ENCODE measurements around the gene STK39. TPM values are rescaled to one million over a fixed set of nuclear protein-coding genes. Genes with fewer than 3 reads are reported as not detected.

Gene STK39
- total and polyA plus RNA-seq, 9 of the 15 experiments (the other 6 are each of a cell fraction or from before 2014, with no cell fraction given), result 0.19 to 0.76 (median 0.51) TPM

DNA sequence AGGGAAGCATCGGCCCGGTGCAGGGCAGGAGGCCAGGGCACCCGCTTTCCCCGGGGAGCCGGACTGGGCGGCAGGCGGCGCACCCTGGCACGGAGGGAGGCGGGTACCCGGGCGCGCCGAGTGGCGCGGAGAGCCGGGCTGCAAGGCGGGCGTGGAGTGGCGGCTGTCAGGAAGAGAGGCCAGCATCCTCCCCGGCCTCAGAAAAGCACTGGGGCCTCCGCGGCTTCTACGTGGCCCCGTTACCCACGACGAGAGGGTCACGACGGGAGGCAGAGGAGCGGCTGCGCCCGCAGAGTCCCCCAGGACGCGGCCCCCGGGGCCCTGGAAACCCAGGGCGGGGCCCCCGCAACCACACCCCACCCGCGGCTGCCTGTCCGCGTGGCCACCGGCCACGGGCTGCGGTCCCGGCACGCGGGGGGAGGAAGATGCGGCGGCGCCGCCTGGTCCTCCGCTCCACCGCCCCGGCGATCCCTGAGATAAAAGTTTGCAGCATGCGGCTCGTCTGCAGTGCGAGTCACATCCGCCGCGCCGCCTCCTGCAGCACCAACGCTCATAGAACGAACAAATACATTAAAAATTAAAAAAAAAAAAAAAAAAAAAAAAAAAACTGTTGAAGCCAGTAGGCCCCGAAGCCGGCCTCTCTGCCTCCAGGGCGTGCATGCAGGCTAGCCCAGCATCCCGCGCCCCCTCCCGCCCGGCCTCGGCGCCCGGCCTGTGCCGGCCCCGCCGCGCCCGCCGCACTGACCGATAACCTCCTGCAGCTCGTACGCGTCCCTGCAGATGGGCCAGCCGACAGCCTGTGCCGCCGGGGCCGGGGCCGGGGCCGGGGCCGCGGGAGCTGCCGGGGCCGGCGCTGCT, 683 bp downstream of the STK39 start (continued):
- TF ChIP-seq, protein P1, sequence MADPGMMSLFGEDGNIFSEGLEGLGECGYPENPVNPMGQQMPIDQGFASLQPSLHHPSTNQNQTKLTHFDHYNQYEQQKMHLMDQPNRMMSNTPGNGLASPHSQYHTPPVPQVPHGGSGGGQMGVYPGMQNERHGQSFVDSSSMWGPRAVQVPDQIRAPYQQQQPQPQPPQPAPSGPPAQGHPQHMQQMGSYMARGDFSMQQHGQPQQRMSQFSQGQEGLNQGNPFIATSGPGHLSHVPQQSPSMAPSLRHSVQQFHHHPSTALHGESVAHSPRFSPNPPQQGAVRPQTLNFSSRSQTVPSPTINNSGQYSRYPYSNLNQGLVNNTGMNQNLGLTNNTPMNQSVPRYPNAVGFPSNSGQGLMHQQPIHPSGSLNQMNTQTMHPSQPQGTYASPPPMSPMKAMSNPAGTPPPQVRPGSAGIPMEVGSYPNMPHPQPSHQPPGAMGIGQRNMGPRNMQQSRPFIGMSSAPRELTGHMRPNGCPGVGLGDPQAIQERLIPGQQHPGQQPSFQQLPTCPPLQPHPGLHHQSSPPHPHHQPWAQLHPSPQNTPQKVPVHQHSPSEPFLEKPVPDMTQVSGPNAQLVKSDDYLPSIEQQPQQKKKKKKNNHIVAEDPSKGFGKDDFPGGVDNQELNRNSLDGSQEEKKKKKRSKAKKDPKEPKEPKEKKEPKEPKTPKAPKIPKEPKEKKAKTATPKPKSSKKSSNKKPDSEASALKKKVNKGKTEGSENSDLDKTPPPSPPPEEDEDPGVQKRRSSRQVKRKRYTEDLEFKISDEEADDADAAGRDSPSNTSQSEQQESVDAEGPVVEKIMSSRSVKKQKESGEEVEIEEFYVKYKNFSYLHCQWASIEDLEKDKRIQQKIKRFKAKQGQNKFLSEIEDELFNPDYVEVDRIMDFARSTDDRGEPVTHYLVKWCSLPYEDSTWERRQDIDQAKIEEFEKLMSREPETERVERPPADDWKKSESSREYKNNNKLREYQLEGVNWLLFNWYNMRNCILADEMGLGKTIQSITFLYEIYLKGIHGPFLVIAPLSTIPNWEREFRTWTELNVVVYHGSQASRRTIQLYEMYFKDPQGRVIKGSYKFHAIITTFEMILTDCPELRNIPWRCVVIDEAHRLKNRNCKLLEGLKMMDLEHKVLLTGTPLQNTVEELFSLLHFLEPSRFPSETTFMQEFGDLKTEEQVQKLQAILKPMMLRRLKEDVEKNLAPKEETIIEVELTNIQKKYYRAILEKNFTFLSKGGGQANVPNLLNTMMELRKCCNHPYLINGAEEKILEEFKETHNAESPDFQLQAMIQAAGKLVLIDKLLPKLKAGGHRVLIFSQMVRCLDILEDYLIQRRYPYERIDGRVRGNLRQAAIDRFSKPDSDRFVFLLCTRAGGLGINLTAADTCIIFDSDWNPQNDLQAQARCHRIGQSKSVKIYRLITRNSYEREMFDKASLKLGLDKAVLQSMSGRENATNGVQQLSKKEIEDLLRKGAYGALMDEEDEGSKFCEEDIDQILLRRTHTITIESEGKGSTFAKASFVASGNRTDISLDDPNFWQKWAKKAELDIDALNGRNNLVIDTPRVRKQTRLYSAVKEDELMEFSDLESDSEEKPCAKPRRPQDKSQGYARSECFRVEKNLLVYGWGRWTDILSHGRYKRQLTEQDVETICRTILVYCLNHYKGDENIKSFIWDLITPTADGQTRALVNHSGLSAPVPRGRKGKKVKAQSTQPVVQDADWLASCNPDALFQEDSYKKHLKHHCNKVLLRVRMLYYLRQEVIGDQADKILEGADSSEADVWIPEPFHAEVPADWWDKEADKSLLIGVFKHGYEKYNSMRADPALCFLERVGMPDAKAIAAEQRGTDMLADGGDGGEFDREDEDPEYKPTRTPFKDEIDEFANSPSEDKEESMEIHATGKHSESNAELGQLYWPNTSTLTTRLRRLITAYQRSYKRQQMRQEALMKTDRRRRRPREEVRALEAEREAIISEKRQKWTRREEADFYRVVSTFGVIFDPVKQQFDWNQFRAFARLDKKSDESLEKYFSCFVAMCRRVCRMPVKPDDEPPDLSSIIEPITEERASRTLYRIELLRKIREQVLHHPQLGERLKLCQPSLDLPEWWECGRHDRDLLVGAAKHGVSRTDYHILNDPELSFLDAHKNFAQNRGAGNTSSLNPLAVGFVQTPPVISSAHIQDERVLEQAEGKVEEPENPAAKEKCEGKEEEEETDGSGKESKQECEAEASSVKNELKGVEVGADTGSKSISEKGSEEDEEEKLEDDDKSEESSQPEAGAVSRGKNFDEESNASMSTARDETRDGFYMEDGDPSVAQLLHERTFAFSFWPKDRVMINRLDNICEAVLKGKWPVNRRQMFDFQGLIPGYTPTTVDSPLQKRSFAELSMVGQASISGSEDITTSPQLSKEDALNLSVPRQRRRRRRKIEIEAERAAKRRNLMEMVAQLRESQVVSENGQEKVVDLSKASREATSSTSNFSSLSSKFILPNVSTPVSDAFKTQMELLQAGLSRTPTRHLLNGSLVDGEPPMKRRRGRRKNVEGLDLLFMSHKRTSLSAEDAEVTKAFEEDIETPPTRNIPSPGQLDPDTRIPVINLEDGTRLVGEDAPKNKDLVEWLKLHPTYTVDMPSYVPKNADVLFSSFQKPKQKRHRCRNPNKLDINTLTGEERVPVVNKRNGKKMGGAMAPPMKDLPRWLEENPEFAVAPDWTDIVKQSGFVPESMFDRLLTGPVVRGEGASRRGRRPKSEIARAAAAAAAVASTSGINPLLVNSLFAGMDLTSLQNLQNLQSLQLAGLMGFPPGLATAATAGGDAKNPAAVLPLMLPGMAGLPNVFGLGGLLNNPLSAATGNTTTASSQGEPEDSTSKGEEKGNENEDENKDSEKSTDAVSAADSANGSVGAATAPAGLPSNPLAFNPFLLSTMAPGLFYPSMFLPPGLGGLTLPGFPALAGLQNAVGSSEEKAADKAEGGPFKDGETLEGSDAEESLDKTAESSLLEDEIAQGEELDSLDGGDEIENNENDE (IDR thresholded peaks at IDR 0.05; ENCODE audit: low read depth, low read length), result no peak
- TF ChIP-seq, protein P2, sequence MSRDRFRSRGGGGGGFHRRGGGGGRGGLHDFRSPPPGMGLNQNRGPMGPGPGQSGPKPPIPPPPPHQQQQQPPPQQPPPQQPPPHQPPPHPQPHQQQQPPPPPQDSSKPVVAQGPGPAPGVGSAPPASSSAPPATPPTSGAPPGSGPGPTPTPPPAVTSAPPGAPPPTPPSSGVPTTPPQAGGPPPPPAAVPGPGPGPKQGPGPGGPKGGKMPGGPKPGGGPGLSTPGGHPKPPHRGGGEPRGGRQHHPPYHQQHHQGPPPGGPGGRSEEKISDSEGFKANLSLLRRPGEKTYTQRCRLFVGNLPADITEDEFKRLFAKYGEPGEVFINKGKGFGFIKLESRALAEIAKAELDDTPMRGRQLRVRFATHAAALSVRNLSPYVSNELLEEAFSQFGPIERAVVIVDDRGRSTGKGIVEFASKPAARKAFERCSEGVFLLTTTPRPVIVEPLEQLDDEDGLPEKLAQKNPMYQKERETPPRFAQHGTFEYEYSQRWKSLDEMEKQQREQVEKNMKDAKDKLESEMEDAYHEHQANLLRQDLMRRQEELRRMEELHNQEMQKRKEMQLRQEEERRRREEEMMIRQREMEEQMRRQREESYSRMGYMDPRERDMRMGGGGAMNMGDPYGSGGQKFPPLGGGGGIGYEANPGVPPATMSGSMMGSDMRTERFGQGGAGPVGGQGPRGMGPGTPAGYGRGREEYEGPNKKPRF (IDR thresholded peaks at IDR 0.05; ENCODE audit: low read depth, low read length), result no peak
- no peak for TF ChIP-seq SPI1 (IDR thresholded peaks at IDR 0.05; ENCODE audit: borderline replicate concordance, low read depth, low read length)
- TF ChIP-seq WHSC1 (IDR thresholded peaks at IDR 0.05; ENCODE audit: low read length), result no peak
- no peak for TF ChIP-seq JUND (IDR thresholded peaks at IDR 0.05; ENCODE audit: borderline replicate concordance, low read depth, low read length)
- no peak for TF ChIP-seq JUND (tag; IDR thresholded peaks at IDR 0.05; ENCODE audit: borderline replicate concordance, low read depth, low read length)
- TF ChIP-seq NELFE (IDR thresholded peaks at IDR 0.05; ENCODE audit: insufficient read depth, insufficient read length), result no peak
- TF ChIP-seq TBL1XR1 (IDR thresholded peaks at IDR 0.05; ENCODE audit: low read length in 2 of 2), result no peak
- no peak for TF ChIP-seq TEAD1 (CRISPR knock-in tag; IDR thresholded peaks at IDR 0.05)
- no peak for TF ChIP-seq HDAC2 (IDR thresholded peaks at IDR 0.05)
- TF ChIP-seq NRF1 (conservative IDR thresholded peaks at IDR 0.05 in 1 of 2, IDR thresholded peaks at IDR 0.05 in 1 of 2), result no peak
- no peak for TF ChIP-seq SIX5 (IDR thresholded peaks at IDR 0.05; ENCODE audit: borderline replicate concordance in 1 of 2, insufficient read depth in 1 of 2, low read depth in 1 of 2, low read length in 2 of 2)
- no peak for TF ChIP-seq KAT8 (IDR thresholded peaks at IDR 0.05; ENCODE audit: low read depth)

Measured in K562 (cell line).